Measurements from ENCODE around the gene ACVR2A. TPM values are rescaled to one million over a fixed set of nuclear protein-coding genes. Genes with fewer than 3 reads are reported as not detected.

Gene ACVR2A
- total and polyA plus RNA-seq, 9 of the 15 experiments (the other 6 are each of a cell fraction or from before 2014, with no cell fraction given) = 1.2 to 3.9 (median 2.4) TPM

DNA sequence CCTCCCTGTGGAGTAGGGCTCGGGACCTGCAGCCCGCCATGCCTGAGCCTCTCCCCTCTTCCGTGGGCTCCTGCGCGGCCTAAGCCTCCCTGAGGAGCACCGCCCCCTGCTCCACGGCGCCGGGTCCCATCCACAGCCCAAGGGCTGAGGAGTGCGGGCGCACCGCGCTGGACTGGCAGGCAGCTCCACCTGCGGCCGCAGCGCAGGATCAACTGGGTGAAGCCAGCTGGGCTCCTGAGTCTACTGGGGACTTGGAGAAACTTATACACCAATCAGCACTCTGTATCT, 17.8 kb upstream of the ACVR2A start:
- in situ Hi-C loops (cut with MboI) = no loop called here
- TF ChIP-seq KAT2B (IDR thresholded peaks at IDR 0.05; ENCODE audit: low read depth, low read length) = no peak
- TF ChIP-seq PHTF2 (CRISPR knock-in tag; IDR thresholded peaks at IDR 0.05) = no peak
- no peak for TF ChIP-seq PML (IDR thresholded peaks at IDR 0.05; ENCODE audit: low read length)
- no peak for TF ChIP-seq HSF4 (CRISPR knock-in tag; IDR thresholded peaks at IDR 0.05; ENCODE audit: borderline replicate concordance)
- no peak for TF ChIP-seq CSDE1 (IDR thresholded peaks at IDR 0.05)
- no peak for TF ChIP-seq SETDB1 (IDR thresholded peaks at IDR 0.05; ENCODE audit: low read length)
- TF ChIP-seq, protein P1, sequence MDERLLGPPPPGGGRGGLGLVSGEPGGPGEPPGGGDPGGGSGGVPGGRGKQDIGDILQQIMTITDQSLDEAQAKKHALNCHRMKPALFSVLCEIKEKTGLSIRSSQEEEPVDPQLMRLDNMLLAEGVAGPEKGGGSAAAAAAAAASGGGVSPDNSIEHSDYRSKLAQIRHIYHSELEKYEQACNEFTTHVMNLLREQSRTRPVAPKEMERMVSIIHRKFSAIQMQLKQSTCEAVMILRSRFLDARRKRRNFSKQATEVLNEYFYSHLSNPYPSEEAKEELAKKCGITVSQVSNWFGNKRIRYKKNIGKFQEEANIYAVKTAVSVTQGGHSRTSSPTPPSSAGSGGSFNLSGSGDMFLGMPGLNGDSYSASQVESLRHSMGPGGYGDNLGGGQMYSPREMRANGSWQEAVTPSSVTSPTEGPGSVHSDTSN (CRISPR knock-in tag; IDR thresholded peaks at IDR 0.05; ENCODE audit: low read depth) = no peak
- TF ChIP-seq, protein P1 (tag; conservative IDR thresholded peaks at IDR 0.05; ENCODE audit: low read depth) = no peak
- TF ChIP-seq RFX7 (CRISPR knock-in tag; IDR thresholded peaks at IDR 0.05) = no peak
- TF ChIP-seq, protein P2, sequence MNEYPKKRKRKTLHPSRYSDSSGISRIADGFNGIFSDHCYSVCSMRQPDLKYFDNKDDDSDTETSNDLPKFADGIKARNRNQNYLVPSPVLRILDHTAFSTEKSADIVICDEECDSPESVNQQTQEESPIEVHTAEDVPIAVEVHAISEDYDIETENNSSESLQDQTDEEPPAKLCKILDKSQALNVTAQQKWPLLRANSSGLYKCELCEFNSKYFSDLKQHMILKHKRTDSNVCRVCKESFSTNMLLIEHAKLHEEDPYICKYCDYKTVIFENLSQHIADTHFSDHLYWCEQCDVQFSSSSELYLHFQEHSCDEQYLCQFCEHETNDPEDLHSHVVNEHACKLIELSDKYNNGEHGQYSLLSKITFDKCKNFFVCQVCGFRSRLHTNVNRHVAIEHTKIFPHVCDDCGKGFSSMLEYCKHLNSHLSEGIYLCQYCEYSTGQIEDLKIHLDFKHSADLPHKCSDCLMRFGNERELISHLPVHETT (CRISPR knock-in tag; conservative IDR thresholded peaks at IDR 0.05 in 1 of 2, IDR thresholded peaks at IDR 0.05 in 1 of 2) = no peak
- TF ChIP-seq, protein P3, sequence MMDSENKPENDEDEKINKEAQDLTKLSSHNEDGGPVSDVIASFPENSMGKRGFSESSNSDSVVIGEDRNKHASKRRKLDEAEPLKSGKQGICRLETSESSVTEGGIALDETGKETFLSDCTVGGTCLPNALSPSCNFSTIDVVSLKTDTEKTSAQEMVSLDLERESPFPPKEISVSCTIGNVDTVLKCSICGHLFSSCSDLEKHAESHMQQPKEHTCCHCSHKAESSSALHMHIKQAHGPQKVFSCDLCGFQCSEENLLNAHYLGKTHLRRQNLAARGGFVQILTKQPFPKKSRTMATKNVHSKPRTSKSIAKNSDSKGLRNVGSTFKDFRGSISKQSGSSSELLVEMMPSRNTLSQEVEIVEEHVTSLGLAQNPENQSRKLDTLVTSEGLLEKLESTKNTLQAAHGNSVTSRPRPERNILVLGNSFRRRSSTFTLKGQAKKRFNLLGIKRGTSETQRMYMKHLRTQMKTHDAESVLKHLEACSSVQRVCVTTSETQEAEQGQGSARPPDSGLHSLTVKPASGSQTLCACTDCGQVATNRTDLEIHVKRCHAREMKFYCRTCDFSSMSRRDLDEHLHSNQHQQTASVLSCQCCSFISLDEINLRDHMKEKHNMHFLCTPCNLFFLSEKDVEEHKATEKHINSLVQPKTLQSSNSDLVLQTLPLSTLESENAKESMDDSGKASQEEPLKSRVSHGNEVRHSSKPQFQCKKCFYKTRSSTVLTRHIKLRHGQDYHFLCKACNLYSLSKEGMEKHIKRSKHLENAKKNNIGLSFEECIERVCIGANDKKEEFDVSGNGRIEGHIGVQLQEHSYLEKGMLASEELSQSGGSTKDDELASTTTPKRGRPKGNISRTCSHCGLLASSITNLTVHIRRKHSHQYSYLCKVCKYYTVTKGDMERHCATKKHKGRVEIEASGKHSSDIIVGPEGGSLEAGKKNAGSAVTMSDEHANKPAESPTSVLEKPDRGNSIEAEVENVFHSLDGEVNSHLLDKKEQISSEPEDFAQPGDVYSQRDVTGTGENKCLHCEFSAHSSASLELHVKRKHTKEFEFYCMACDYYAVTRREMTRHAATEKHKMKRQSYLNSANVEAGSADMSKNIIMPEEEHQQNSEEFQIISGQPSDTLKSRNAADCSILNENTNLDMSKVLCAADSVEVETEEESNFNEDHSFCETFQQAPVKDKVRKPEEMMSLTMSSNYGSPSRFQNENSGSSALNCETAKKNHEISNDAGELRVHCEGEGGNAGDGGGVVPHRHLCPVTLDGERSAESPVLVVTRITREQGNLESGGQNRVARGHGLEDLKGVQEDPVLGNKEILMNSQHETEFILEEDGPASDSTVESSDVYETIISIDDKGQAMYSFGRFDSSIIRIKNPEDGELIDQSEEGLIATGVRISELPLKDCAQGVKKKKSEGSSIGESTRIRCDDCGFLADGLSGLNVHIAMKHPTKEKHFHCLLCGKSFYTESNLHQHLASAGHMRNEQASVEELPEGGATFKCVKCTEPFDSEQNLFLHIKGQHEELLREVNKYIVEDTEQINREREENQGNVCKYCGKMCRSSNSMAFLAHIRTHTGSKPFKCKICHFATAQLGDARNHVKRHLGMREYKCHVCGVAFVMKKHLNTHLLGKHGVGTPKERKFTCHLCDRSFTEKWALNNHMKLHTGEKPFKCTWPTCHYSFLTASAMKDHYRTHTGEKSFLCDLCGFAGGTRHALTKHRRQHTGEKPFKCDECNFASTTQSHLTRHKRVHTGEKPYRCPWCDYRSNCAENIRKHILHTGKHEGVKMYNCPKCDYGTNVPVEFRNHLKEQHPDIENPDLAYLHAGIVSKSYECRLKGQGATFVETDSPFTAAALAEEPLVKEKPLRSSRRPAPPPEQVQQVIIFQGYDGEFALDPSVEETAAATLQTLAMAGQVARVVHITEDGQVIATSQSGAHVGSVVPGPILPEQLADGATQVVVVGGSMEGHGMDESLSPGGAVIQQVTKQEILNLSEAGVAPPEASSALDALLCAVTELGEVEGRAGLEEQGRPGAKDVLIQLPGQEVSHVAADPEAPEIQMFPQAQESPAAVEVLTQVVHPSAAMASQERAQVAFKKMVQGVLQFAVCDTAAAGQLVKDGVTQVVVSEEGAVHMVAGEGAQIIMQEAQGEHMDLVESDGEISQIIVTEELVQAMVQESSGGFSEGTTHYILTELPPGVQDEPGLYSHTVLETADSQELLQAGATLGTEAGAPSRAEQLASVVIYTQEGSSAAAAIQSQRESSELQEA (IDR thresholded peaks at IDR 0.05; ENCODE audit: low read depth) = no peak
- TF ChIP-seq NR2F6 (CRISPR knock-in tag; IDR thresholded peaks at IDR 0.05) = no peak

More for the DNA sequence above, 17.8 kb upstream of the ACVR2A start:
- Histone ChIP-seq H3K9me3 (replicated peaks; ENCODE audit: control insufficient read depth, insufficient read depth, low read depth, low read length) (no peaks in the 10 kb centered on the region), H3K27me3 (ENCODE audit: control insufficient read depth in 2 of 2, insufficient read depth in 2 of 2, low read length in 2 of 2) (no peaks in the 10 kb centered on the region), H4K20me1 (replicated peaks; ENCODE audit: control insufficient read depth, insufficient read depth, low read length) (no peaks in the 10 kb centered on the region), H3K4me1 (replicated peaks in 1 of 2; ENCODE audit: control insufficient read depth in 2 of 2, insufficient read depth in 2 of 2, low read length in 2 of 2) (peaks cover 0 to 7% of the 10 kb centered on the region in 2 experiments; a peak in 2 of 5 replicates), H3K9me1 (ENCODE audit: control insufficient read depth, insufficient read depth, low read length) (no peaks in the 10 kb centered on the region), H3K79me2 (ENCODE audit: control insufficient read depth, insufficient read depth, low read length) (no peaks in the 10 kb centered on the region), H3K4me3 (no peak overlapping the region), H3K36me3 (ENCODE audit: control insufficient read depth, insufficient read depth, low read length) (no peaks in the 10 kb centered on the region), H2AFZ (ENCODE audit: low read depth, low read length) (no peak overlapping the region), H3K9ac (ENCODE audit: insufficient read depth in 1 of 2, low read depth in 2 of 2, low read length in 2 of 2) (no peak overlapping the region), H3K4me2 (ENCODE audit: insufficient read depth, low read length) (no peak overlapping the region), H3K27ac (ENCODE audit: extremely low read depth, low read depth, low read length) (no peak overlapping the region)
- no peak for FAIRE-seq
- intact Hi-C loops (cut with micrococcal nuclease) = no loop called here
- ATAC-seq = 0 out of 3 replicates have a peak, but pooled peaks have one; percentile 29
- 74% methylated on average over 4 of the region's 16 CpGs for WGBS (ENCODE audit: insufficient coverage, low coverage, missing lambda C conversion rate)
- BruUV-seq (replicated peaks) = no TSS peak
- ChIA-PET CTCF (ENCODE audit: low intra/inter-chr PET ratio) (no interaction called here), POLR2A (no interaction called here)
- no peak for DNase-seq (ENCODE audit: extremely low read depth in 1 of 4, low spot score in 3 of 4)
